HUES64 (cell line): ENCODE results near the gene STARD13.
"Not testable (repeated sequence)": the region's sequence is repeated elsewhere in the genome, so short reads cannot be mapped to it uniquely, and the experiment has no call there.

ENCODE experiments used
- H3K27ac ChIP-seq: 2 replicates; pipeline ENCODE4 v1.7.0; 2013; ENCODE audit warnings: low read depth, low read length, inconsistent platforms
- H3K27me3 ChIP-seq: 2 replicates; pipeline ENCODE4 v1.6.1; 2013; ENCODE audit warnings: mild to moderate bottlenecking, low read length; ENCODE audit not compliant: insufficient read depth
- H3K36me3 ChIP-seq: 2 replicates; pipeline ENCODE4 v1.6.1; 2013; ENCODE audit warnings: mild to moderate bottlenecking, low read length; ENCODE audit not compliant: insufficient read depth
- H3K4me1 ChIP-seq: 2 replicates; pipeline ENCODE4 v1.6.1; 2013; ENCODE audit warnings: mild to moderate bottlenecking, low read length, moderate library complexity; ENCODE audit not compliant: insufficient read depth
- H3K4me3 ChIP-seq: 2 replicates; pipeline ENCODE4 v1.5.1; 2013; ENCODE audit warnings: mild to moderate bottlenecking, low read length, moderate library complexity
- H3K9ac ChIP-seq: 2 replicates; pipeline ENCODE4 v1.6.1; 2013; ENCODE audit warnings: mild to moderate bottlenecking, low read depth, low read length
- H3K9me3 ChIP-seq: 2 replicates; pipeline ENCODE4 v1.6.1; 2013; ENCODE audit warnings: low read depth, low read length; ENCODE audit not compliant: insufficient read depth
- WGBS: fragments of 150-250, 120-280 bp; methylation state at CpG from one replicate; pipeline ENCODE4 v1.1.7; 2013; ENCODE audit warnings: missing lambda C conversion rate; 5-methylcytosine and 5-hydroxymethylcytosine counted together

The STARD13 gene

DNA sequence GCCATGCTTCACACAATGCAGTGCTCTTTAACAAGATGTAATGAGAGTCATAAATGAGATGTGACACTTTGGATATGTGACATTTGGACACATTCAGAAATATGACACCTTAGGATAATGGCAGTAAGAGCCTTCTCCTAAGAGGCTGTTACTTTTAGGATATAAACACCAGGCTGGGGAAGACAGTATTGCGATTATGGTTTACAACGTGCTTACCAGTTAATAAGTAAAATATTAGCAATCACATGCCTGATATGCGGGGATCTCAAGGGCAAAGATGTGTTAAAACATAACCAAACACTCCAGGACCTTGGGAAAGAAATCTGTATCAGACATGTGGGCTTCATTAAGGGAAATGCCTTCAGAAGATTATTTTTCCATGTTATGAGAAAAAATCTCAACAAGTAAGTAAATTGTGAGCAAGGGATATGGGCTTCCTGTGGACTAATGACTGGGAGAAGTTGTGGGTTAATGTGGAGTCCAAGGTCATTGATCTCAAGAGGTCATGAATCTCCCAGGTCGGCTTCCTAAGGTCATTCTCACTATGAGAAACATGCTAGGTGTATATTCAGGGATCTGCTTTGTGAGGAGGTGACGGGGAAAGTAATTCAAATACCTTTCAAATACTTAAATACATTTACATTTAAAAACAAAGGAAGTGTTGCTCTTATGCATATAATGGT lies 105.3 kb downstream of the STARD13 start:
- Histone ChIP-seq H3K27me3 (peaks cover 84% of the 10 kb centered on the region), H3K9ac (no peak overlapping the region), H3K27ac (no peak overlapping the region), H3K4me1 (peaks cover 14% of the 10 kb centered on the region; the same call in 1 of the 2 replicates), H3K9me3 (no peaks in the 10 kb centered on the region), H3K36me3 (no peaks in the 10 kb centered on the region), H3K4me3 (no peak overlapping the region)
- WGBS = 84% methylated on average over 4 of the region's 5 CpGs

GRCh38 chr13:33179463-33179862 lies 106.1 kb downstream of the STARD13 start:
- Histone ChIP-seq H3K36me3 (no peaks in the 10 kb centered on the region), H3K4me1 (peaks cover 14% of the 10 kb centered on the region; the same call in 1 of the 2 replicates), H3K27me3 (peaks cover 86% of the 10 kb centered on the region), H3K9ac (no peak overlapping the region), H3K27ac (no peak overlapping the region), H3K4me3 (no peak overlapping the region), H3K9me3 (no peaks in the 10 kb centered on the region)
- 30% methylated on average over 1 of the region's 1 CpG for WGBS

GRCh38 chr13:33178209-33178840 lies 107.2 kb downstream of the STARD13 start:
- Histone ChIP-seq H3K4me1 (peaks cover 14% of the 10 kb centered on the region; the same call in 1 of the 2 replicates), H3K9me3 (no peaks in the 10 kb centered on the region), H3K27me3 (peaks cover 79% of the 10 kb centered on the region), H3K4me3 (no peak overlapping the region), H3K36me3 (no peaks in the 10 kb centered on the region), H3K27ac (no peak overlapping the region), H3K9ac (no peak overlapping the region)
- WGBS = 97% methylated on average over 4 of the region's 4 CpGs

DNA sequence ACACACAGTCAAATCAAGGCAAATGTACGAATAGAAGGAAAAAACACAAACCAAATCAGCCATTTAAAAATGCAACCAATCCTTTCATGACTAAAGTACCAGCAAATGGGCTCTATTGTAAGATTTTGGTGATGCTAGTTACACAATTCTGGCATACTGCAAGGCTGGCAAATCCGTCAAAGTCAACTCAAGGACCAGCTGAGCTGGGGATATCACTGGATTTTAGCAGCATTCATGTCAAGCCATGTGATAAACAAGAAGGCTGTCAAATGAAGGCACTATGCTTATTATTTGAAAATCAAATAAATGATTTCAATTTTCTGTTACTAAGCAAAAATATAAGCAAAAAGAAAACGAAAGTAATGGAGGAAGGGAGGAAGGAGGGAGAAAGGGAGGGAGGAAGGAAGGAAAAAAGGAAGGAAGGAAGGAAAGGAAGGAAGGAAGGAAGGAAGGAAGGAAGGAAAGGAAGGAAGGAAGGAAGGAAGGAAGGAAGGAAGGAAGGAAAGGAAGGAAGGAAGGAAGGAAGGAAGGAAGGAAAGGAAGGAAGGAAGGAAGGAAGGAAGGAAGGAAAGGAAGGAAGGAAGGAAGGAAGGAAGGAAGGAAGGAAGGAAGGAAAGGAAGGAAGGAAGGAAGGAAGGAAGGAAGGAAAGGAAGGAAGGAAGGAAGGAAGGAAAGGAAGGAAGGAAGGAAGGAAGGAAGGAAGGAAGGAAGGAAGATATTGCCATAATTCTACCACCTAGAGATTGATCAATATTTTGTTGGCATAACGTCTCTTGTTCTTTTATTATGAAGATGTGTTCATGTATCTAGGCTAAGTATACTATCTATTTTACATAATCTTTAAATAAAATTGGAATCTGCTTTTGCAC lies 108.0 kb downstream of the STARD13 start:
- not testable (repeated sequence) for H3K36me3 ChIP-seq, H3K4me3 ChIP-seq, H3K27ac ChIP-seq, H3K9ac ChIP-seq, H3K9me3 ChIP-seq
- peaks cover 72% of the 10 kb centered on the region for H3K27me3 ChIP-seq
- 93% methylated on average over 3 of the region's 4 CpGs for WGBS
- H3K4me1 ChIP-seq = peaks cover 14% of the 10 kb centered on the region; the same call in 1 of the 2 replicates

GRCh38 chr13:33176526-33176925 lies 109.0 kb downstream of the STARD13 start:
- peaks cover 63% of the 10 kb centered on the region for H3K27me3 ChIP-seq
- H3K9ac ChIP-seq = no peak overlapping the region
- no peaks in the 10 kb centered on the region for H3K9me3 ChIP-seq
- no peaks in the 10 kb centered on the region for H3K36me3 ChIP-seq
- no peak overlapping the region for H3K4me3 ChIP-seq
- 92% methylated on average over 1 of the region's 1 CpG for WGBS
- peaks cover 14% of the 10 kb centered on the region; the same call in 1 of the 2 replicates for H3K4me1 ChIP-seq
- H3K27ac ChIP-seq = no peak overlapping the region

DNA sequence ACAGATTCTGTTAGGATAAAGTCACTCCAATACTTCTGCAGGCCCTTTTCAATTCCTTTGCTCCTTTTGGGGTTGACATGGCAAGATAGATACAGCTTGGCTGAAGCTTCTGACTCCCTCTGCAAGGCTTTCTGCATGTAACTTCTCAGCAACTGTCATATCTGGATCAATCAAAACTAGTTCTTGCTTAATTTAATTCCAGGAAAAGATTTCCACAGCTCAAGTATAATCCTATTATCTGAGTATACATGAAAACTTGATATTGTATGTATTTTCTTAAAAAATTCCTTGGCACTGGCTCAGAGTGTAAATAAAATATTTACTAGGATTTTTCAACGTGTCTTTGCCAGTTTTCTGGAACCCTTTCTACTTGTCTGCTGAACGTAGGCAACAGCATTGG lies 109.6 kb downstream of the STARD13 start:
- H3K27me3 ChIP-seq = peaks cover 57% of the 10 kb centered on the region
- H3K4me3 ChIP-seq = no peak overlapping the region
- H3K36me3 ChIP-seq = no peaks in the 10 kb centered on the region
- 87% methylated on average over 2 of the region's 2 CpGs for WGBS
- no peak overlapping the region for H3K9ac ChIP-seq
- H3K4me1 ChIP-seq = peaks cover 14% of the 10 kb centered on the region; the same call in 1 of the 2 replicates
- no peak overlapping the region for H3K27ac ChIP-seq
- no peaks in the 10 kb centered on the region for H3K9me3 ChIP-seq

GRCh38 chr13:33174931-33175330 lies 110.6 kb downstream of the STARD13 start:
- H3K27ac ChIP-seq = no peak overlapping the region
- WGBS = 92% methylated on average over 1 of the region's 2 CpGs

DNA sequence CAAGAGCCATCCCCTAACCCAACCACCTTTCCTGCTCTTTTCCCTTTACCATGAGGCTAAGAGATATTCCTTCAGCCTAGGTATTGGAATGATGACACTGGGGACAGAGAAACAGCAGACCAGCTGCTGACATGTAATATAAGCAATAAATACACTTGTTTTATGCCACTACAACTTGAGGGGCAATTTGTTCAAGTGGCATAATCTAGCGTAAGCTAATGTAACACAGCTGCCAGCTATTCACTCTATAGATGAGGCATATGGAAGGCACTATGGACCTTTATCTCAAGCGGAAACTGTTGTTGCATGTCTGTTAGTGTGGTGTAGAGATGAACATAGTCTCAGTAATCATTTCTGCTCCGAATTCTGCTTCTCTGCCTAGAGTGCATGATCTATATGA lies 111.1 kb downstream of the STARD13 start:
- Histone ChIP-seq H3K4me1 (peaks cover under 1% of the 10 kb centered on the region; the same call in 1 of the 2 replicates), H3K9ac (no peak overlapping the region), H3K9me3 (no peaks in the 10 kb centered on the region), H3K4me3 (no peak overlapping the region), H3K27me3 (peaks cover 42% of the 10 kb centered on the region), H3K27ac (no peak overlapping the region), H3K36me3 (no peaks in the 10 kb centered on the region)
- WGBS = 93% methylated on average over 3 of the region's 3 CpGs

More at GRCh38 chr13:33174931-33175330, 110.6 kb downstream of the STARD13 start:
- Histone ChIP-seq H3K27me3 (peaks cover 47% of the 10 kb centered on the region), H3K9me3 (no peaks in the 10 kb centered on the region), H3K9ac (no peak overlapping the region), H3K4me3 (no peak overlapping the region), H3K4me1 (peaks cover 5% of the 10 kb centered on the region; the same call in 1 of the 2 replicates), H3K36me3 (no peaks in the 10 kb centered on the region)

DNA sequence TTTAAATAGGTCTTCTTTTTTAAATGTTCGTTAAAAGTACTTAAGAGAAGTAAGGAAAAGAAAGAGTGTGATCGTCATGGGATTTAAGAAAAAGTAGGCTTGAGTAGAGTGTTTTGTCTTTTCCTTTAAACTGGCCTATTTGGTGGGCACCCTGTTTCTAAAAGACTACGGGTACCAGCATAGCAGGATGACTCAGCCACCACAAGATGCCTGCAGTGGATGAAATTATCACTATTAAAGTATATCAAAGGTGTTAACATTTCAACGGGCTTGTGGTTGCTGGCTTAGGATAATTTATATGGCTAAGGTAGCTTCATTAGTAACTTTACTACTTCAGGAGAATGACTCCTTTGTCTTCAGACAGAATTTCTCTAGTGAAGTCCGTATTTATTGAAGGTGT lies 112.6 kb downstream of the STARD13 start:
- Histone ChIP-seq H3K27ac (no peak overlapping the region), H3K4me1 (no peaks in the 10 kb centered on the region), H3K27me3 (peaks cover 26% of the 10 kb centered on the region), H3K36me3 (no peaks in the 10 kb centered on the region), H3K9me3 (no peaks in the 10 kb centered on the region), H3K4me3 (no peak overlapping the region), H3K9ac (no peak overlapping the region)
- WGBS = 90% methylated on average over 4 of the region's 5 CpGs

GRCh38 chr13:33172400-33172799 lies 113.2 kb downstream of the STARD13 start:
- Histone ChIP-seq H3K4me1 (no peaks in the 10 kb centered on the region), H3K9ac (no peak overlapping the region)
- WGBS = 79% methylated on average over 2 of the region's 2 CpGs

More at GRCh38 chr13:33172400-33172799, 113.2 kb downstream of the STARD13 start:
- no peaks in the 10 kb centered on the region for H3K36me3 ChIP-seq
- H3K27me3 ChIP-seq = peaks cover 23% of the 10 kb centered on the region
- no peaks in the 10 kb centered on the region for H3K9me3 ChIP-seq
- no peak overlapping the region for H3K4me3 ChIP-seq
- H3K27ac ChIP-seq = no peak overlapping the region
